GM08714 (cell line): ENCODE data around the gene UBQLN4.
A peak's percentile ranks its signal among the peaks of the same experiment; 100 is the strongest.

Experiments
- H3K4me3 ChIP-seq: fragments of 200-500 bp; sonication (Bioruptor generic); 2 replicates; pipeline ENCODE4 v1.5.1; 2014; ENCODE audit warnings: mild to moderate bottlenecking, low read length, inconsistent platforms
- ZNF274 ChIP-seq: IDR thresholded peaks from 2 replicates; pipeline ENCODE4 v1.6.1; 2012; ENCODE audit warnings: mild to moderate bottlenecking, low read depth, low read length

UBQLN4 gene

GRCh38 chr1:156086256-156086662 is 32.7 kb upstream of the UBQLN4 start:
- TF ChIP-seq ZNF274 = no peak
- no peak overlapping the region for H3K4me3 ChIP-seq

DNA sequence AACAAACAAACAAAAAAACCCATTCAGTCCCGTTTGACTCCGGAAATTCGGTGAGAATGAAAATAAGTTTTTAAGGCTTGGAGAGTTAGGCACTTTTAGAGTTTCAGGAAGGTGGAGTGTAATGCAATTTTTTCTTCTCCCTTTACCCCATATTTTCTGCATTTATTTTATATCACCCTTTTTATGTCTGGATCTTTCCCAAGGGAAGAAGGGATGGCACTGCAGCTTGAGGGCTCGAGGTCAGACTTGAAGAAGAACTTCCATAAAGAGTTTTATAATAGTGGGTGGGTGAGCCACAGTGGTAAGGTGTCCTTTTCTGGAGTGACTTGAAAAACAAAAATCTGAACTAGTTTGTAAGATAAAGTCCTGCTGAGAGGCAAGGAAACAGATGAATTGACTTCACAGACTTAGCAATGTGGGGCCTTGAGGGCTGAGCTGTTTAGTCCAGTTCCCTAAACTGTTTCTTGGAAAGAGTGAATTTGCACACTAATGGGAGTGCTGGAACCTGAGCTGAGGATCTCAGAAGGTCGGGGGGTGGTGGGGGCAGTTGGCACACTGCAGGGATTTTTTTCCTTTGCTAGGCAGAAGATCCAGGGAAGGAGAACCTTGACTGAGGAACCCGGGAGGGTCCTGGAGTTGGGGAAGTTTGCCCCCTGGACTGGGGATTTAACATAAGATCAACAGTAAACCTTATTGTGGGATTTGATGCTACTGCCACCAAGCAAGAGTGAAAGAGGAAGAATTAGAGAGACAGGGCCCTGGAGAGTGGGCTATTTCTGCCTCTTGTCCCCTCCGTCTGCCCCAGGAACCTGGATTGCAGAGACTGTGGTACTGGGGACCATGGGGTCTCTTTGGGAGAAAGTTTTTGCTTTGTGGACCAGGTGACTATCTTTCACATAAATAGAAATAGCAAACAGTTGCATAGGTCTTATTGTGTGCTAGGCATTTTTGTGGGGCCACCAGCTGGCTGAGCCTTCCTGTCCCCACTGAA is 30.5 kb upstream of the UBQLN4 start:
- H3K4me3 ChIP-seq = no peak overlapping the region
- TF ChIP-seq ZNF274 = no peak

GRCh38 chr1:156082309-156083091 is 28.9 kb upstream of the UBQLN4 start, which contains the start of gene MEX3A:
Gene MEX3A (minus strand): TSS chr1:156082465. CDS start chr1:156081998, 467 bp downstream.
- TF ChIP-seq ZNF274 = no peak

GRCh38 chr1:156081917-156082308 is 28.3 kb upstream of the UBQLN4 start:
- peak overlapping the region; percentile 72 for H3K4me3 ChIP-seq
- no peak for TF ChIP-seq ZNF274

More at GRCh38 chr1:156082309-156083091, 28.9 kb upstream of the UBQLN4 start, which contains the start of gene MEX3A:
- peak within 1 kb of the TSS; percentile 72 for H3K4me3 ChIP-seq

DNA sequence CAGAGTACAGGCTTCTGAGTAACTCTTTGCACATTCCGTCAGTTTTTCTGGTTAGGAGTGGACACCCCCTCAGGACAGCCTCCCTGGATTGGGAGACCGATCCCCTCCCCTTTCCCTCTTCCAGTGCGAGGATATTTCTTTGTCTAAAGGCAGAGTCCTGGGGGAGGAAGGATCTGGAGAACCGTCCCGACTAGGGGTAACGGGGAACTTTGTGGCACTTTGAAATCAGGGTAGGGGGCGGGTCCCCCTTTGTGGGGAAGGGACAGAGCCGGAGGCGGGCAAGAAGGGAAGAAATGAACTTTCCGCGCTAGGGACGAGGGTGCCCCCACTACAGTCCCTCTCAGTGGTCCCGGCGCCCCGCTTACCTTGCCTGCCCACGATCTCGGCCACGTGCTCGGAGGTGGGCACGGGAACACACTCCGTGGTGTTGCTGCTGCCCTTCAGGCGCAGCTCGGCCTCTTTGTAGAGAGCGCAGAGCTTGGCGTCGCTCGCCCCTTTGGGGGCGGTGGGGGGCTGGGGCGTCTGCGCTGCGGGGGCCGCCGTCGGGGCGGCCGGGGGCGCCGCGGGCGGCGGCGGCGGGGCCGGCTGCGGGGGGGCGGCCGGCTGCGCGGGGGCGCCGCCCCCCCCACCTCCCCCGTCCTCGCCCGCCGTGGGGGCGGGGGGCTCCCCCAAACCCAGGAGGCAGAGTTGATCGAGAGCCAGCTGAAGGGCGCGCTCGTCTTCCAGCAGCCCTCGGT is 27.8 kb upstream of the UBQLN4 start:
- peak overlapping the region; percentile 72 for H3K4me3 ChIP-seq
- no peak for TF ChIP-seq ZNF274

DNA sequence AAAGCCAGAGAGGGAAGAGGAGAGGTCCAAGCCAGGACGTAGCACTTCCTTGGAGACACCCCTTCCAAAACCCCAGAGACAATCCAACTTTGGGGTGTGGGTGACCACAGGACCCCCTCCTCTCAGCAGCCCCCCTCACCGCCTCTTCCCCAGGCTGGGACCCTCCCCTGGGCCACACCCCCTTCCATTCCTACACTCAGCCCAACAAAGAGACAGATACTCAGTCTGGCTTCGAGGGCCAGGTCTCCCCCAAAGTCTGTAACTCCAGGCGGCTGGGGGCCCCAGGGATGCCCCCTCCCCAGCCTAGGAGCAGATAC is 27.2 kb upstream of the UBQLN4 start:
- H3K4me3 ChIP-seq = no peak overlapping the region
- TF ChIP-seq ZNF274 = no peak

GRCh38 chr1:156080241-156080862 is 26.8 kb upstream of the UBQLN4 start:
- no peak for TF ChIP-seq ZNF274
- H3K4me3 ChIP-seq = no peak overlapping the region

- H3K4me3 ChIP-seq = no peak overlapping the region
Observed at GRCh38 chr1:156079762-156080161, 26.2 kb upstream of the UBQLN4 start.

GRCh38 chr1:156078728-156079127 is 25.1 kb upstream of the UBQLN4 start:
- H3K4me3 ChIP-seq = no peak overlapping the region
- no peak for TF ChIP-seq ZNF274

More at GRCh38 chr1:156079762-156080161, 26.2 kb upstream of the UBQLN4 start:
- TF ChIP-seq ZNF274 = no peak

DNA sequence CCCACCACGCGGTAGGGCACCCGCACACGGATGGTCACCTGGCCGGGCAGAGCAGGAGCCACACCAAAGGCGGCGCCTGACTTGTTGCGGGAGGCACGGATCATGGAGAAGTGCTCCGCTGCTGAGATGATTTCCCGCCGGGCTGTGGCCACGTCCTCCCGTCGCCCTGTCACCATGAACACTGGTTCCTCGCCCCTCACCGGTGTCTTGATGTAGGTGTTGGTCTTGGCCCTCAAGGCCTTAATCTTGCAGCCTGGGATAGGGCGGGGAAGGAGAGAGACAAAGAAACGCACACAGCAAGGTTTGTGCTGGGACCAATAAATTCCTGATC is 23.8 kb upstream of the UBQLN4 start:
- TF ChIP-seq ZNF274 = no peak
- no peak overlapping the region for H3K4me3 ChIP-seq

- peak overlapping the region; percentile 33; the same call in 1 of the 2 replicates for H3K4me3 ChIP-seq
- TF ChIP-seq ZNF274 = no peak
Observed at GRCh38 chr1:156076609-156077429, 23.2 kb upstream of the UBQLN4 start.

- H3K4me3 ChIP-seq = no peak overlapping the region; the same call in 1 of the 2 replicates
- TF ChIP-seq ZNF274 = no peak
Observed at GRCh38 chr1:156075775-156076204, 22.2 kb upstream of the UBQLN4 start.

DNA sequence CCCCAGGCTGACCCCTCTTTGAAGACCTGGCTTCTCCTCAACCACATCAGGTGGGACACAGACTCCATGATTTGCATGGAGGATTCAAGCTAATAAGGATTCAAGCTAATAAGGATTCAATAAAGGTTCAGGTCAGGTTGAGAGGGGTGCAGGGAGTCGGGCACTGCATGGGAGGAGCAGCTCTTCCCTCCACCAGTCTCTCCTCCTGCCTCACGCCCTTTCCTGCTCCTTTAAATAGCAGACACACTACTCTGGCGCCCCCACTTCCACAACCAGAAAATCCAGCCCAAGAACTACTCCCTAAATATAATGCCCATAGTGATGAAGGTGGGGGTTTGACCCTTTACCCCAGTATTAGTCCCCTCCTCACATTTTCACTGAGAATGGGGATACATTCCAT is 21.6 kb upstream of the UBQLN4 start:
- no peak for TF ChIP-seq ZNF274
- H3K4me3 ChIP-seq = no peak overlapping the region
